H1 (cell line): Measurements from ENCODE around the gene CUX1. TPM values are rescaled to one million over a fixed set of nuclear protein-coding genes. Genes with fewer than 3 reads are reported as not detected.

Experiments
- CTCF ChIA-PET: fragments of 300-600 bp; sonication (Branson Sonifier 250); formaldehyde crosslinking; loops from one replicate; lab custom pipeline; 2021; ENCODE audit not compliant: partially characterized antibody; lab: Charles Lee
- POLR2A ChIA-PET: fragments of 300-600 bp; sonication (Branson Sonifier 250); formaldehyde crosslinking; loops from one replicate; lab custom pipeline; 2021; ENCODE audit warnings: inconsistent platforms; ENCODE audit not compliant: partially characterized antibody; lab: Charles Lee
- DNase-seq, 2 experiments: peaks; one replicate each; pipeline versions ENCODE4 v3.0.0 to v3.0.0-alpha.2; 2010 to 2022; ENCODE audit warnings: low spot score in 2 of 2, low read depth in 1 of 2, mixed read lengths in 1 of 2
- FAIRE-seq: peaks from 2 replicates; lab custom pipeline; 2011; peaks lifted over from hg19 to GRCh38; lab: Jason Lieb, UNC
- H2AFZ ChIP-seq: 2 replicates; pipeline ENCODE4 v1.8.1; 2012; ENCODE audit warnings: low read length, inconsistent platforms
- H2AK5ac ChIP-seq: 2 replicates; pipeline ENCODE4 v1.6.1; 2013; ENCODE audit warnings: low read depth, low read length
- H2BK120ac ChIP-seq: replicated peaks from 2 replicates; pipeline ENCODE3; 2013; ENCODE audit warnings: low read depth, low read length, inconsistent platforms
- H2BK12ac ChIP-seq: 2 replicates; pipeline ENCODE4 v1.6.1; 2013; ENCODE audit warnings: low read depth, low read length
- H2BK15ac ChIP-seq: 2 replicates; pipeline ENCODE4 v1.6.1; 2013; ENCODE audit warnings: low read length
- H2BK20ac ChIP-seq: 2 replicates; pipeline ENCODE4 v1.6.1; 2013; ENCODE audit warnings: low read length
- H2BK5ac ChIP-seq: 2 replicates; pipeline ENCODE4 v1.6.1; 2013; ENCODE audit warnings: low read depth, low read length
- H3K14ac ChIP-seq: 2 replicates; pipeline ENCODE4 v1.6.1; 2013; ENCODE audit warnings: inconsistent platforms; ENCODE audit not compliant: insufficient read length
- H3K18ac ChIP-seq: 2 replicates; pipeline ENCODE4 v1.6.1; 2013; ENCODE audit warnings: low read length; ENCODE audit errors: extremely low read depth
- H3K23ac ChIP-seq: 2 replicates; pipeline ENCODE4 v1.6.1; 2013; ENCODE audit warnings: inconsistent platforms; ENCODE audit not compliant: insufficient read length
- H3K23me2 ChIP-seq: 2 replicates; pipeline ENCODE4 v1.6.1; 2013; ENCODE audit warnings: low read depth, low read length
- H3K27ac ChIP-seq: 2 replicates; pipeline ENCODE4 v1.6.1; 2011; ENCODE audit warnings: low read depth, low read length, inconsistent platforms
- H3K27me3 ChIP-seq, 4 experiments: replicated peaks in 1 of 4; 1 replicate in 1 of 4; 2 replicates in 3 of 4; pipeline versions ENCODE4 v1.6.1 to v1.8.1; 2011 to 2013; ENCODE audit warnings: low read length in 3 of 4, mild to moderate bottlenecking in 3 of 4, inconsistent platforms in 2 of 4, mixed read lengths in 2 of 4, moderate library complexity in 1 of 4; ENCODE audit not compliant: control insufficient read depth in 3 of 4, insufficient read depth in 3 of 4; ENCODE audit errors: extremely low read depth in 1 of 4
- H3K36me3 ChIP-seq, 4 experiments: 2 replicates each; pipeline versions ENCODE4 v1.6.1 to v1.8.1; 2011 to 2013; ENCODE audit warnings: mild to moderate bottlenecking in 4 of 4, low read length in 3 of 4, moderate library complexity in 2 of 4, control low read depth in 1 of 4, inconsistent platforms in 1 of 4; ENCODE audit not compliant: insufficient read depth in 4 of 4, control insufficient read depth in 2 of 4
- H3K4ac ChIP-seq: replicated peaks from 2 replicates; pipeline ENCODE3; 2013; ENCODE audit warnings: low read length, low read depth, mixed read lengths, inconsistent platforms; ENCODE audit not compliant: insufficient read length
- H3K4me1 ChIP-seq, 4 experiments: replicated peaks in 1 of 4; 1 replicate in 1 of 4; 2 replicates in 3 of 4; pipeline versions ENCODE4 v1.6.1 to v1.8.1; 2011 to 2013; ENCODE audit warnings: low read length in 3 of 4, inconsistent platforms in 2 of 4, mixed read lengths in 1 of 4; ENCODE audit not compliant: insufficient read depth in 4 of 4, control insufficient read depth in 3 of 4
- H3K4me2 ChIP-seq, 2 experiments: 2 replicates each; pipeline versions ENCODE4 v1.6.1 to v1.8.1; 2011 to 2013; ENCODE audit warnings: low read depth in 2 of 2, low read length in 2 of 2, control low read depth in 1 of 2, inconsistent platforms in 1 of 2, mild to moderate bottlenecking in 1 of 2; ENCODE audit not compliant: insufficient read depth in 1 of 2
- H3K4me3 ChIP-seq, 4 experiments: fragments of 200-600, 300-600 bp in 1 of 4; sonication (generic), shearing (Covaris generic), sonication (Bioruptor Twin) in 1 of 4; 2 replicates each; pipeline versions ENCODE4 v1.5.1 to v1.8.1; 2011 to 2016; ENCODE audit warnings: low read length in 4 of 4, low read depth in 3 of 4, control low read depth in 2 of 4, inconsistent platforms in 2 of 4, mild to moderate bottlenecking in 2 of 4, mixed read lengths in 1 of 4, moderate library complexity in 1 of 4; ENCODE audit not compliant: insufficient read depth in 2 of 4; ENCODE audit errors: extremely low read depth in 1 of 4
- H3K56ac ChIP-seq: replicated peaks from 2 replicates; pipeline ENCODE3; 2013; ENCODE audit warnings: low read depth, mild to moderate bottlenecking, mixed read lengths, low read length, inconsistent platforms; ENCODE audit not compliant: insufficient read length
- H3K79me1 ChIP-seq: 2 replicates; pipeline ENCODE4 v1.6.1; 2013; ENCODE audit warnings: low read depth, low read length, control low read depth
- H3K79me2 ChIP-seq, 2 experiments: 2 replicates each; pipeline versions ENCODE4 v1.6.1 to v1.8.1; 2012 to 2013; ENCODE audit warnings: low read length in 2 of 2, mild to moderate bottlenecking in 2 of 2, inconsistent platforms in 1 of 2; ENCODE audit not compliant: insufficient read depth in 2 of 2, control insufficient read depth in 1 of 2
- H3K9ac ChIP-seq, 4 experiments: replicated peaks in 1 of 4; 1 replicate in 1 of 4; 2 replicates in 3 of 4; pipeline versions ENCODE4 v1.6.1 to v1.8.1; 2011 to 2013; ENCODE audit warnings: low read depth in 3 of 4, low read length in 3 of 4, control low read depth in 2 of 4, mild to moderate bottlenecking in 2 of 4, moderate library complexity in 2 of 4, inconsistent platforms in 1 of 4; ENCODE audit errors: extremely low read depth in 1 of 4
- H3K9me3 ChIP-seq, 2 experiments: 2 replicates each; pipeline versions ENCODE4 v1.6.1 to v1.8.1; 2012 to 2013; ENCODE audit warnings: mild to moderate bottlenecking in 2 of 2, moderate library complexity in 2 of 2, control low read depth in 1 of 2, inconsistent platforms in 1 of 2, low read depth in 1 of 2, low read length in 1 of 2, mixed read lengths in 1 of 2; ENCODE audit not compliant: insufficient read depth in 2 of 2
- H4K20me1 ChIP-seq, 2 experiments: replicated peaks in 1 of 2; 2 replicates each; pipeline versions ENCODE3 to v1.8.1; 2011 to 2013; ENCODE audit warnings: inconsistent platforms in 2 of 2, low read length in 2 of 2, mild to moderate bottlenecking in 1 of 2; ENCODE audit not compliant: insufficient read depth in 2 of 2, control insufficient read depth in 1 of 2
- H4K5ac ChIP-seq: 2 replicates; pipeline ENCODE4 v1.6.1; 2013; ENCODE audit warnings: low read length, low read depth, mixed read lengths, inconsistent platforms; ENCODE audit not compliant: insufficient read length
- H4K8ac ChIP-seq: 2 replicates; pipeline ENCODE4 v1.8.0; 2013; ENCODE audit warnings: mild to moderate bottlenecking, moderate library complexity, low read length, inconsistent platforms; ENCODE audit not compliant: insufficient read depth; ENCODE audit errors: extremely low read depth
- H4K91ac ChIP-seq: replicated peaks from 2 replicates; pipeline ENCODE3; 2013; ENCODE audit warnings: low read length, mixed read lengths, inconsistent platforms; ENCODE audit not compliant: insufficient read length
- ATF3 ChIP-seq: IDR thresholded peaks from 2 replicates; pipeline ENCODE4 v1.6.1; 2011; ENCODE audit warnings: low read depth, mild to moderate bottlenecking, low read length; ENCODE audit not compliant: insufficient read depth
- CHD1 ChIP-seq: IDR thresholded peaks from 2 replicates; pipeline ENCODE4 v1.6.1; 2012; ENCODE audit warnings: low read depth, low read length, improper control_type of control experiment
- MAFK ChIP-seq: IDR thresholded peaks from 2 replicates; pipeline ENCODE4 v1.6.1; 2012; ENCODE audit warnings: low read depth, mild to moderate bottlenecking, improper control_type of control experiment, low read length
- NANOG ChIP-seq: IDR thresholded peaks from 2 replicates; pipeline ENCODE4 v1.6.1; 2011; ENCODE audit warnings: low read length, low read depth, mild to moderate bottlenecking, inconsistent platforms; ENCODE audit not compliant: insufficient read depth, poor library complexity, severe bottlenecking
- POU5F1 ChIP-seq: IDR thresholded peaks from 2 replicates; pipeline ENCODE4 v1.6.1; 2011; ENCODE audit warnings: low read depth, mild to moderate bottlenecking, low read length, moderate library complexity
- RAD21 ChIP-seq, 2 experiments: IDR thresholded peaks in 1 of 2; conservative IDR thresholded peaks in 1 of 2; 2 replicates each; pipeline ENCODE4 v1.6.1; 2011; ENCODE audit warnings: low read depth in 2 of 2, low read length in 2 of 2, improper control_type of control experiment in 1 of 2, inconsistent platforms in 1 of 2, mild to moderate bottlenecking in 1 of 2, moderate library complexity in 1 of 2
- SRF ChIP-seq: IDR thresholded peaks from 2 replicates; pipeline ENCODE4 v1.6.1; 2011; ENCODE audit warnings: mild to moderate bottlenecking, low read depth, low read length, moderate library complexity
- SUZ12 ChIP-seq: fragments of 200-600 bp; sonication (generic); IDR thresholded peaks from 2 replicates; pipeline ENCODE4 v1.6.1; 2012; ENCODE audit warnings: mild to moderate bottlenecking, inconsistent platforms, low read length, moderate library complexity, mixed read lengths
- TBP ChIP-seq: IDR thresholded peaks from 2 replicates; pipeline ENCODE4 v1.6.1; 2011; ENCODE audit warnings: low read depth, low read length, improper control_type of control experiment
- TCF12 ChIP-seq: IDR thresholded peaks from 2 replicates; pipeline ENCODE4 v1.6.1; 2011; ENCODE audit warnings: low read depth, mild to moderate bottlenecking, low read length
- WGBS, 2 experiments: shearing (Covaris generic) in 1 of 2; methylation state at CpG; one replicate each; pipeline versions ENCODE4 v1.1.6 to v1.1.7; 2013 to 2015; ENCODE audit warnings: low lambda C conversion rate in 2 of 2, mixed read lengths in 2 of 2, inconsistent platforms in 1 of 2, low coverage in 1 of 2, missing lambda C conversion rate in 1 of 2; ENCODE audit not compliant: insufficient replicate concordance in 2 of 2, insufficient coverage in 1 of 2, insufficient read length in 1 of 2; ENCODE audit errors: extremely low coverage in 1 of 2, missing lambda C conversion rate in 1 of 2; 5-methylcytosine and 5-hydroxymethylcytosine counted together
- polyA plus RNA-seq, 7 experiments: library from polyadenylated mRNA; depleted of rRNA in 3 of 7; stranded (reverse) in 5 of 7; unstranded in 2 of 7; fragments of >200 nt in 5 of 7; fragments of 200-250 nt in 2 of 7; gene quantifications; 1 replicate in 5 of 7; 2 replicates in 1 of 7; 4 replicates in 1 of 7; pipeline versions ENCODE4 v1.2.1 to v1.2.3, GENCODE V29; 2011 to 2013; ENCODE audit warnings: missing spikeins in 2 of 7, mixed read lengths in 2 of 7
- total RNA-seq: library from RNA; stranded (reverse); fragmentation: NEBNext Ultra II Directional; extraction: Animal tissue kit (Norgen Biotek cat#: 25700); gene quantifications from 2 replicates; pipeline ENCODE4 v1.2.1, GENCODE V29; 2021

The CUX1 gene
- total and polyA plus RNA-seq, 2 of the 8 experiments (the other 6 are each of a cell fraction or from before 2014, with no cell fraction given) = 21.6 to 65.9 TPM

GRCh38 chr7:101989101-101989500, 171.7 kb downstream of the CUX1 start:
- peaks cover 10% of the 10 kb centered on the region in 2 experiments for H4K20me1 ChIP-seq
- H2BK5ac ChIP-seq = no peak overlapping the region
- no peak overlapping the region for H4K5ac ChIP-seq
- no peak overlapping the region for H3K56ac ChIP-seq
- no peak overlapping the region for H3K23ac ChIP-seq
- no peak overlapping the region for H3K4ac ChIP-seq
- no peak overlapping the region for H2BK120ac ChIP-seq
- no peaks in the 10 kb centered on the region for H3K27me3 ChIP-seq
- no peaks in the 10 kb centered on the region for H3K36me3 ChIP-seq
- H3K4me2 ChIP-seq = no peak overlapping the region
- FAIRE-seq (no peak), DNase-seq (no peak)
- no peak overlapping the region for H3K18ac ChIP-seq
- POLR2A ChIA-PET = no interaction called here
- H3K79me2 ChIP-seq = peaks cover 0 to 35% of the 10 kb centered on the region in 2 experiments; a peak in 1 of 4 replicates
- no peaks in the 10 kb centered on the region for H3K9me3 ChIP-seq
- H3K4me3 ChIP-seq = no peak overlapping the region
- peak overlapping the region; percentile 9 for H4K8ac ChIP-seq
- peaks cover 9% of the 10 kb centered on the region for H3K79me1 ChIP-seq
- H2AFZ ChIP-seq = no peak overlapping the region
- H2BK15ac ChIP-seq = 0 out of 2 replicates have a peak overlapping the region, but pooled peaks have one; percentile 72
- H3K27ac ChIP-seq = no peak overlapping the region
- H2BK20ac ChIP-seq = no peak overlapping the region
- no peaks in the 10 kb centered on the region for H3K23me2 ChIP-seq
- TF ChIP-seq POU5F1 (no peak), CHD1 (no peak), TCF12 (no peak), NANOG (no peak), RAD21 (IDR thresholded peaks at IDR 0.05 in 1 of 2, conservative IDR thresholded peaks at IDR 0.05 in 1 of 2; ENCODE audit: low read depth in 2 of 2, low read length in 2 of 2) (no peak), MAFK (no peak), SRF (no peak), ATF3 (no peak), SUZ12 (no peak), TBP (no peak)
- H2AK5ac ChIP-seq = no peak overlapping the region
- 94% methylated on average over 20 of the region's 20 CpGs; no CpG with 5 or more reads in 1 of the 2 experiments for WGBS, 2 experiments
- no peak overlapping the region for H4K91ac ChIP-seq
- no peak overlapping the region for H3K14ac ChIP-seq
- CTCF ChIA-PET = interaction anchor here (1.3 kb wide), 1 partner anchor 29 kb away, joined by 5 read pairs; no protein-coding TSS in a partner anchor
- peaks cover 8 to 22% (median 17%) of the 10 kb centered on the region in 4 experiments for H3K4me1 ChIP-seq
- 0 out of 2 replicates have a peak overlapping the region, but pooled peaks have one; percentile 17 for H2BK12ac ChIP-seq
- H3K9ac ChIP-seq = no peak overlapping the region
